Activated CD8-positive, alpha-beta T cell treated with anti-CD3 and anti-CD28 coated beads, Interleukin-2, amount 10 ng/mL, durations not matched to agents 7 days and 5 days (primary cell): Measurements from ENCODE around the gene RAD52. TPM values are rescaled to one million over a fixed set of nuclear protein-coding genes. Genes with fewer than 3 reads are reported as not detected.

Experiments
- ATAC-seq: fragments of 150-1000 bp; cut with Tn5 transposase; one replicate; pipeline ENCODE4 v1.10.0; 2021; ENCODE audit warnings: moderate library complexity
- CTCF ChIA-PET: fragments of 350-600 bp; sonication (Branson Sonifier 250); formaldehyde crosslinking; loops from one replicate; lab custom pipeline; 2021; ENCODE audit warnings: antibody characterized with exemption; lab: Charles Lee
- POLR2A ChIA-PET: fragments of 350-600 bp; sonication (Branson Sonifier 250); formaldehyde crosslinking; loops from one replicate; lab custom pipeline; 2021; ENCODE audit warnings: antibody characterized with exemption; lab: Charles Lee
- DNase-seq: peaks from one replicate; pipeline ENCODE4 v3.0.0-alpha.2; 2020
- H3K27ac Mint-ChIP-seq: one replicate; pipeline ENCODE4 v1.8.0; 2021; ENCODE audit warnings: mild to moderate bottlenecking, mixed read lengths
- H3K27me3 Mint-ChIP-seq: one replicate; pipeline ENCODE4 v1.8.0; 2021; ENCODE audit warnings: low read depth, mixed read lengths
- H3K36me3 Mint-ChIP-seq: one replicate; pipeline ENCODE4 v1.8.0; 2021; ENCODE audit warnings: low read depth, mixed read lengths
- H3K4me1 Mint-ChIP-seq: one replicate; pipeline ENCODE4 v1.8.0; 2021; ENCODE audit warnings: low read depth, mixed read lengths
- H3K4me3 Mint-ChIP-seq: one replicate; pipeline ENCODE4 v1.8.0; 2021; ENCODE audit warnings: mild to moderate bottlenecking, mixed read lengths
- H3K9me3 Mint-ChIP-seq: one replicate; pipeline ENCODE4 v1.8.0; 2022; ENCODE audit warnings: mixed read lengths; ENCODE audit not compliant: insufficient read depth
- total RNA-seq, 2 experiments: library from RNA; stranded (reverse); gene quantifications; one replicate each; pipeline ENCODE4 v1.2.3, GENCODE V29; 2021

Gene RAD52
- total RNA-seq, 2 experiments from 2014 or later: 19.3 to 20.9 TPM

- peaks cover 35% of the 10 kb centered on the region for H3K4me1 Mint-ChIP-seq
- H3K36me3 Mint-ChIP-seq: peaks cover 2% of the 10 kb centered on the region
- ChIA-PET POLR2A (no interaction called here), CTCF (interaction anchor here (0.7 kb wide), 1 partner anchor 39 kb away, joined by 3 read pairs; the partner anchor contains the start of gene RAD52)
- H3K4me3 Mint-ChIP-seq: no peak overlapping the region
- H3K27me3 Mint-ChIP-seq: peaks cover 3% of the 10 kb centered on the region
- no peaks in the 10 kb centered on the region for H3K9me3 Mint-ChIP-seq
- ATAC-seq: no peak
- H3K27ac Mint-ChIP-seq: peak overlapping the region; percentile 11
- no peak for DNase-seq
These were observed 39.2 kb upstream of the RAD52 start for GRCh38 chr12:988646-989045.

- no peaks in the 10 kb centered on the region for H3K9me3 Mint-ChIP-seq
- no peak overlapping the region for H3K27ac Mint-ChIP-seq
- no peaks in the 10 kb centered on the region for H3K4me1 Mint-ChIP-seq
- ChIA-PET POLR2A (no interaction called here), CTCF (interaction anchor here (1.2 kb wide), 1 partner anchor 111 kb away, joined by 3 read pairs; no protein-coding TSS in a partner anchor)
- ATAC-seq (no peak), DNase-seq (no peak)
- H3K27me3 Mint-ChIP-seq: no peaks in the 10 kb centered on the region
- no peaks in the 10 kb centered on the region for H3K36me3 Mint-ChIP-seq
- no peak overlapping the region for H3K4me3 Mint-ChIP-seq
These were observed 32.5 kb upstream of the RAD52 start for GRCh38 chr12:981961-982360.

- DNase-seq (no peak), ATAC-seq (no peak)
- Mint-ChIP-seq H3K27me3 (no peaks in the 10 kb centered on the region), H3K36me3 (no peaks in the 10 kb centered on the region), H3K9me3 (no peaks in the 10 kb centered on the region), H3K27ac (no peak overlapping the region), H3K4me3 (no peak overlapping the region), H3K4me1 (no peaks in the 10 kb centered on the region)
- ChIA-PET POLR2A (interaction anchor here (0.6 kb wide), 2 partner anchors 14 to 228 kb away, joined by 3 read pairs; no protein-coding TSS in a partner anchor), CTCF (interaction anchor here (1.2 kb wide), 1 partner anchor 112 kb away, joined by 3 read pairs; no protein-coding TSS in a partner anchor)
These were observed 31.8 kb upstream of the RAD52 start for GRCh38 chr12:981176-981828.

GRCh38 chr12:979349-979748 is 29.9 kb upstream of the RAD52 start:
- Mint-ChIP-seq H3K27ac (no peak overlapping the region), H3K4me3 (no peak overlapping the region), H3K36me3 (no peaks in the 10 kb centered on the region), H3K27me3 (no peaks in the 10 kb centered on the region), H3K4me1 (no peaks in the 10 kb centered on the region), H3K9me3 (no peaks in the 10 kb centered on the region)
- CTCF ChIA-PET: no interaction called here
- DNase-seq (no peak), ATAC-seq (no peak)
- POLR2A ChIA-PET: no interaction called here

GRCh38 chr12:977156-977555 is 27.7 kb upstream of the RAD52 start:
- H3K4me3 Mint-ChIP-seq: no peak overlapping the region
- ATAC-seq (no peak), DNase-seq (no peak)
- H3K27me3 Mint-ChIP-seq: no peaks in the 10 kb centered on the region
- ChIA-PET POLR2A (interaction anchor here (0.9 kb wide), 1 partner anchor 80 kb away, joined by 3 read pairs; no protein-coding TSS in a partner anchor), CTCF (interaction anchor here (0.6 kb wide), 1 partner anchor 607 kb away, joined by 3 read pairs; no protein-coding TSS in a partner anchor)
- H3K4me1 Mint-ChIP-seq: no peaks in the 10 kb centered on the region
- H3K36me3 Mint-ChIP-seq: no peaks in the 10 kb centered on the region
- H3K27ac Mint-ChIP-seq: no peak overlapping the region
- no peaks in the 10 kb centered on the region for H3K9me3 Mint-ChIP-seq

- Mint-ChIP-seq H3K27ac (no peak overlapping the region), H3K4me3 (no peak overlapping the region), H3K36me3 (no peaks in the 10 kb centered on the region), H3K4me1 (no peaks in the 10 kb centered on the region), H3K9me3 (no peaks in the 10 kb centered on the region), H3K27me3 (no peaks in the 10 kb centered on the region)
- ChIA-PET POLR2A (no interaction called here), CTCF (no interaction called here)
- DNase-seq (no peak), ATAC-seq (no peak)
These were observed 27.1 kb upstream of the RAD52 start for GRCh38 chr12:976644-977043.

- CTCF ChIA-PET: no interaction called here
- H3K27me3 Mint-ChIP-seq: no peaks in the 10 kb centered on the region
These were observed 24.9 kb upstream of the RAD52 start for GRCh38 chr12:974271-974862.

GRCh38 chr12:971991-972390 is 22.5 kb upstream of the RAD52 start:
- Mint-ChIP-seq H3K4me1 (no peaks in the 10 kb centered on the region), H3K27ac (no peak overlapping the region), H3K36me3 (no peaks in the 10 kb centered on the region), H3K4me3 (no peak overlapping the region), H3K27me3 (no peaks in the 10 kb centered on the region), H3K9me3 (no peaks in the 10 kb centered on the region)
- ATAC-seq (no peak), DNase-seq (no peak)
- CTCF ChIA-PET: no interaction called here
- POLR2A ChIA-PET: no interaction called here

More at GRCh38 chr12:974271-974862, 24.9 kb upstream of the RAD52 start:
- POLR2A ChIA-PET: interaction anchor here (0.5 kb wide), 1 partner anchor 230 kb away, joined by 3 read pairs; no protein-coding TSS in a partner anchor
- ATAC-seq (no peak), DNase-seq (no peak)
- no peaks in the 10 kb centered on the region for H3K4me1 Mint-ChIP-seq
- H3K9me3 Mint-ChIP-seq: no peaks in the 10 kb centered on the region
- no peak overlapping the region for H3K27ac Mint-ChIP-seq
- H3K36me3 Mint-ChIP-seq: no peaks in the 10 kb centered on the region
- no peak overlapping the region for H3K4me3 Mint-ChIP-seq

GRCh38 chr12:969821-970220 is 20.3 kb upstream of the RAD52 start:
- ChIA-PET POLR2A (no interaction called here), CTCF (interaction anchor here (1.5 kb wide), 1 partner anchor 20 kb away, joined by 3 read pairs; no protein-coding TSS in a partner anchor)
- DNase-seq: no peak
- no peaks in the 10 kb centered on the region for H3K4me1 Mint-ChIP-seq
- no peaks in the 10 kb centered on the region for H3K36me3 Mint-ChIP-seq
- H3K4me3 Mint-ChIP-seq: no peak overlapping the region
- no peaks in the 10 kb centered on the region for H3K27me3 Mint-ChIP-seq
- ATAC-seq: no peak
- no peaks in the 10 kb centered on the region for H3K9me3 Mint-ChIP-seq
- H3K27ac Mint-ChIP-seq: no peak overlapping the region

- ChIA-PET CTCF (interaction anchor here (0.8 to 1.5 kb wide), 3 partner anchors 124 to 614 kb away, joined by 3 to 5 read pairs (median 3); no protein-coding TSS in a partner anchor), POLR2A (no interaction called here)
- no peak for ATAC-seq
- Mint-ChIP-seq H3K27ac (no peak overlapping the region), H3K4me1 (no peaks in the 10 kb centered on the region), H3K27me3 (no peaks in the 10 kb centered on the region), H3K4me3 (no peak overlapping the region), H3K36me3 (no peaks in the 10 kb centered on the region), H3K9me3 (no peaks in the 10 kb centered on the region)
- DNase-seq: no peak
These were observed 19.1 kb upstream of the RAD52 start for GRCh38 chr12:968545-968944.

GRCh38 chr12:967641-968040 is 18.1 kb upstream of the RAD52 start:
- DNase-seq (no peak), ATAC-seq (no peak)
- ChIA-PET CTCF (interaction anchor here (1.2 to 1.5 kb wide), 2 partner anchors 125 to 615 kb away, joined by 3 to 5 read pairs; no protein-coding TSS in a partner anchor), POLR2A (interaction anchor here (0.5 kb wide), 1 partner anchor 14 kb away, joined by 3 read pairs; no protein-coding TSS in a partner anchor)
- no peaks in the 10 kb centered on the region for H3K9me3 Mint-ChIP-seq
- H3K27me3 Mint-ChIP-seq: no peaks in the 10 kb centered on the region
- no peak overlapping the region for H3K4me3 Mint-ChIP-seq
- H3K36me3 Mint-ChIP-seq: no peaks in the 10 kb centered on the region
- H3K4me1 Mint-ChIP-seq: no peaks in the 10 kb centered on the region
- H3K27ac Mint-ChIP-seq: no peak overlapping the region

GRCh38 chr12:966724-967123 is 17.2 kb upstream of the RAD52 start:
- Mint-ChIP-seq H3K4me3 (no peak overlapping the region), H3K27me3 (no peaks in the 10 kb centered on the region), H3K36me3 (no peaks in the 10 kb centered on the region), H3K9me3 (no peaks in the 10 kb centered on the region), H3K27ac (no peak overlapping the region), H3K4me1 (peaks cover 4% of the 10 kb centered on the region)
- no peak for DNase-seq
- ChIA-PET CTCF (no interaction called here), POLR2A (no interaction called here)
- ATAC-seq: no peak
